ENCODE data around the gene EGFLAM.

EGFLAM gene

GRCh38 chr5:38284384-38284783, 26.0 kb downstream of the EGFLAM start:
- no peak for DNase-seq (ENCODE audit: low read depth)
- TF ChIP-seq CTCF (IDR thresholded peaks at IDR 0.05; ENCODE audit: control insufficient read depth, insufficient read depth, low read depth, low read length, missing control alignments) = no peak

DNA sequence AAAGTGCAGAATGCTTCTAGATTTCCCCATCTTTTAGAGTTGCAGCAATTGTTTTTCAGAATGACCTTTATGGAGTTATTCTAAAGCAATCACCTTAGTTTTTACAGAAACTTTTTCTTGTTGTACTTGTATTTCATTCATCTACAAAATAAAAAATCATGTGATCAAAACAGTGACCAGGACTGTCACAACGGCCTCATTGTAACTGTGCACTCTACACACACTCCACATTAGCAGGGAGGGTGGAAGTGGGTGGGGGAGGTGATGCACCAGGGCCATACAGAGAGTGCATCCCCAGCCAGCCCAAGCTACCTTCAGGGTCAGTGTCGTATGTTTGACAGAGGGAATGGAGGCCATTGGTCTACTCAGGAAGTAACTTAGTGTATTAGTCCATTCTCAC, 26.9 kb downstream of the EGFLAM start:
- TF ChIP-seq CTCF (IDR thresholded peaks at IDR 0.05; ENCODE audit: control insufficient read depth, insufficient read depth, low read depth, low read length, missing control alignments) = no peak
- DNase-seq (ENCODE audit: low read depth) = no peak

More at GRCh38 chr5:38284384-38284783, 26.0 kb downstream of the EGFLAM start:
- H3K4me3 ChIP-seq (ENCODE audit: control insufficient read depth, low read depth, low read length) = no peak overlapping the region

GRCh38 chr5:38286002-38286401, 27.6 kb downstream of the EGFLAM start:
- no peak for TF ChIP-seq CTCF (IDR thresholded peaks at IDR 0.05; ENCODE audit: control insufficient read depth, insufficient read depth, low read depth, low read length, missing control alignments)
- no peak overlapping the region for H3K4me3 ChIP-seq (ENCODE audit: control insufficient read depth, low read depth, low read length)
- no peak for DNase-seq (ENCODE audit: low read depth)

More for the DNA sequence above, 26.9 kb downstream of the EGFLAM start:
- H3K4me3 ChIP-seq (ENCODE audit: control insufficient read depth, low read depth, low read length) = no peak overlapping the region

GRCh38 chr5:38287124-38287523, 28.8 kb downstream of the EGFLAM start:
- DNase-seq (ENCODE audit: low read depth) = no peak
- H3K4me3 ChIP-seq (ENCODE audit: control insufficient read depth, low read depth, low read length) = no peak overlapping the region
- no peak for TF ChIP-seq CTCF (IDR thresholded peaks at IDR 0.05; ENCODE audit: control insufficient read depth, insufficient read depth, low read depth, low read length, missing control alignments)

- no peak overlapping the region for H3K4me3 ChIP-seq (ENCODE audit: control insufficient read depth, low read depth, low read length)
- DNase-seq (ENCODE audit: low read depth) = no peak
- TF ChIP-seq CTCF (IDR thresholded peaks at IDR 0.05; ENCODE audit: control insufficient read depth, insufficient read depth, low read depth, low read length, missing control alignments) = no peak
These were observed 31.1 kb downstream of the EGFLAM start for GRCh38 chr5:38289457-38289856.

DNA sequence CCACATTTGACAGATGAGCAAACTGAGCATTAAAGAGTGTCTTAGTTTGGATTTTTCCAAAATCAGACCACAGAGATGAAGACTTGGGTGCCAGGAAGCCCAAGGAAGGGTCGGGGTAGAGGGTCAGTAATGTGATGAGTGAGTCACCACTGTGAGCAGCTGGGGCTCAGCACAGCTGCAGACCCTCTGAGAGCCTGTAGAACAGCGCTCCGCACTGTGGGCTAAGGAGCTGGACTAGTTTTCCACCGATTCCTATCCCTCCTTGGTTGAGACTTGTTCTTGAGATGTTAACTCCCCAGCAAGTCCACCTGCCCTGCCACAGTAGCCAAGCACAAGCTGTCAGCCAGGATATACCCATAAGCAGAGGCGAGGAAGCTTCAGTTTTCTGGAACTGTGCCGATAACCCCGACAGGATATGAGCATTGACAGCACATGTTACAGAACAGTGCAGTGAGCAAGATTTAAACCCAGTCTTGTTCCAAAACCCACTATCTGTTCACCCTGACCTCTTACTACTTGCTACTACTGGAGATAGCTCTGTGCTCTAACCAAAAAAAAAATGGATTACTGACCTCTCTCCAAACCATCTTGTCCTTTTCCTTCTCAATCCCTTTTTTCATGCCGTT, 31.8 kb downstream of the EGFLAM start:
- no peak overlapping the region for H3K4me3 ChIP-seq (ENCODE audit: control insufficient read depth, low read depth, low read length)
- DNase-seq (ENCODE audit: low read depth) = no peak
- no peak for TF ChIP-seq CTCF (IDR thresholded peaks at IDR 0.05; ENCODE audit: control insufficient read depth, insufficient read depth, low read depth, low read length, missing control alignments)

All from AG09309 (cell line).